Spinal cord (tissue), 10 donors: ENCODE measurements around the gene C2CD4D. TPM values are rescaled to one million over a fixed set of nuclear protein-coding genes. Genes with fewer than 3 reads are reported as not detected.

ENCODE experiments used
- DNase-seq, 6 donors: peaks; one replicate each; pipeline versions ENCODE4 v3.0.0 to v3.0.0-alpha.2; 2013 to 2015; ENCODE audit warnings: low spot score in 6 of 6, low read depth in 4 of 6
- H3K27ac ChIP-seq: one replicate; pipeline ENCODE4 v1.5.1; 2013; ENCODE audit warnings: low read depth, low read length, control low read depth
- H3K27me3 ChIP-seq: one replicate; pipeline ENCODE4 v1.6.1; 2013; ENCODE audit warnings: low read length; ENCODE audit not compliant: control insufficient read depth, insufficient read depth
- H3K36me3 ChIP-seq: one replicate; pipeline ENCODE4 v1.6.1; 2013; ENCODE audit warnings: low read length; ENCODE audit not compliant: control insufficient read depth, insufficient read depth
- H3K4me1 ChIP-seq: one replicate; pipeline ENCODE4 v1.6.1; 2013; ENCODE audit warnings: low read length; ENCODE audit not compliant: control insufficient read depth, insufficient read depth
- H3K4me3 ChIP-seq: one replicate; pipeline ENCODE4 v1.5.1; 2013; ENCODE audit warnings: low read depth, low read length, control low read depth
- H3K9me3 ChIP-seq: one replicate; pipeline ENCODE4 v1.6.1; 2013; ENCODE audit warnings: low read length; ENCODE audit not compliant: control insufficient read depth, insufficient read depth
- WGBS: methylation state at CpG from one replicate; pipeline ENCODE4 v1.1.5; 2013; ENCODE audit warnings: missing lambda C conversion rate; ENCODE audit not compliant: insufficient coverage; 5-methylcytosine and 5-hydroxymethylcytosine counted together
- polyA plus RNA-seq, 2 donors: library from polyadenylated mRNA; unstranded; fragments of 120-200 nt; gene quantifications; one replicate each; pipeline ENCODE4 v1.2.1, GENCODE V29; 2013; ENCODE audit not compliant: insufficient read length in 2 of 2
- total RNA-seq, 2 donors: library from RNA; depleted of rRNA in 1 of 2; stranded (reverse); fragments of 120-200 nt in 1 of 2; fragments of >200 nt in 1 of 2; gene quantifications; one replicate each; pipeline versions ENCODE4 v1.2.3 to v1.2.4, GENCODE V29; 2013 to 2014
- donor health status: healthy.

Gene C2CD4D
- total and polyA plus RNA-seq, 4 donors = 0.74 to 0.97 TPM; not detected in 2

- Histone ChIP-seq H3K27me3 (no peaks in the 10 kb centered on the region), H3K4me3 (no peak overlapping the region), H3K27ac (no peak overlapping the region), H3K36me3 (peaks cover 2% of the 10 kb centered on the region), H3K4me1 (peaks cover 12% of the 10 kb centered on the region), H3K9me3 (no peaks in the 10 kb centered on the region)
- DNase-seq = no peak
- WGBS = no CpG with 5 or more reads among the region's 1 CpG
Measured at GRCh38 chr1:151809985-151810556, 29.5 kb downstream of the C2CD4D start.

DNA sequence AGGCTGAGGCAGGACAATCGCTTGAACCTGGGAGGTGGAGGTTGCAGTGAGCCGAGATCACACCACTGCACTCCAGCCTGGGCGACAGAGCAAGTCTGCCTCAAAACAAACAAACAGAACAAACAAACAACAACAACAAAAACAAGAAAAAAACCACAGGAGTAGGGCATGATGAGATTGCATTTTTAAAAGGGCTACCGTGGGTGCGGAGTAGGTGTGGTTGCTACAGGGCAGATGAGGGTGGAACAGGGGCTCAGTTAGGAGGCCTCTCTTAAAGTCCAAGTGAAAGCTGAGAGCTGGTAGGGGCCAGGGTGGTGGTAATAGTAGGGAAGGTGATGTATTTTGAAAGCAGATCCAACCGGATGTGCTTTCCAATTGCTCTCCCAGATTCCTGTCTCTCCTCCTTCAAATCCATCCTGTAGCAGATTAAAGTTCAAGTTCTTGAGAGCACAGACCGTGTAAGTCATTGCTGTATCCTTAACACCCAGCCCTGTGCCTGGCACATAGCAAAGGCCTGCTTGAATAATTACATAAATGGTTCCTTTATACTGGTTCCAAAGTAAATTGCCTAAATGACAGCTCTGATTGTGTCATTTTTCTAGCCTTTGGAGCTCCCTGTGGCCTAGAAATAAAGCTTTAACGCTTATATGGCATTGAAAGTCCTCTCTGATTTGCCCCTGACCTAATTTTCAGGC lies 30.2 kb downstream of the C2CD4D start:
- Histone ChIP-seq H3K36me3 (peaks cover 2% of the 10 kb centered on the region), H3K27me3 (no peaks in the 10 kb centered on the region), H3K4me1 (peaks cover 15% of the 10 kb centered on the region), H3K4me3 (no peak overlapping the region), H3K27ac (no peak overlapping the region), H3K9me3 (no peaks in the 10 kb centered on the region)
- 62% methylated on average over 5 of the region's 8 CpGs for WGBS
- no peak for DNase-seq

DNA sequence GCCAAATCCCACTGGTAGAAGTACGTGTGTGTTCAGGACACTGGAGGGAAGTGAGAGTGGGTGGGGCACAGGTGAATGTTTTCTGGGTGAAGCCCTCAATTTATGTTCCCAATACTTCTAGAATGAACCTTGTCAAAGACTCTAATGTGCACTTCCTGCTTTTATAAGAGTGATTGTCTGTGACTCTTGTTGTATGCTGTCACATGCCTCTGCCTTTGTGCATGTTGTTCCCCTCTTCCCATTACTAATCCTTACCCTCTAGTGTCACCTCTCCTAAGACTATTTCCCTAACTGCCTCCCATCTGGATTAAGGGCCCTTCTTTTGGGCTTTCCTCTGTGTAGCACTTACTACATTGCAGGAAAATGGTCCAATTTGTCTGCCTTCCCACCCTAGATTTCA lies 31.9 kb downstream of the C2CD4D start:
- DNase-seq = no peak
- Histone ChIP-seq H3K9me3 (no peaks in the 10 kb centered on the region), H3K4me1 (peaks cover 15% of the 10 kb centered on the region), H3K4me3 (no peak overlapping the region), H3K27ac (no peak overlapping the region), H3K36me3 (peaks cover 2% of the 10 kb centered on the region), H3K27me3 (no peaks in the 10 kb centered on the region)
- no CpG with 5 or more reads among the region's 1 CpG for WGBS

DNA sequence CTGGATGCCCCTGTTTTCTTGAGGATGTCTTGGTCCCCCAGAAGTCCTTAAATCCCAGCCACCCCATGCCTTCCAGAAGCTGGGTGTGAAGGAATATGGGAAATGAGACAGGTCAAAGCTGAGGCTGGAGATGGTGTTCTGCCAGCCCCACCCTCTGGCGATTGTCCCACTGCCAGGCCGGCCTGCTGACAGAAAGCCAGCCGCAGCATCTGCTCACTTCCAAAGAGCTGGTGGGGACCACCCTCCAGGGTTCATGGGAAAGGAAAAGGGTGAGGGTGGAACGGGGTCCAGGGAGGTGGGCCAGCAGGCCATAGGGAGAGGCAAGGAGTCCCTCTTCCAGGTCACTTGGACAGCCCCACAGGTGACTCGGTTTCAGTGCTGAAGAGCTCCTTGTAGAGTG lies 32.5 kb downstream of the C2CD4D start:
- 82% methylated on average over 2 of the region's 5 CpGs for WGBS
- H3K9me3 ChIP-seq = no peaks in the 10 kb centered on the region
- peaks cover 2% of the 10 kb centered on the region for H3K36me3 ChIP-seq
- no peak overlapping the region for H3K27ac ChIP-seq
- no peak for DNase-seq
- no peak overlapping the region for H3K4me3 ChIP-seq
- H3K27me3 ChIP-seq = no peaks in the 10 kb centered on the region
- peaks cover 15% of the 10 kb centered on the region for H3K4me1 ChIP-seq

DNA sequence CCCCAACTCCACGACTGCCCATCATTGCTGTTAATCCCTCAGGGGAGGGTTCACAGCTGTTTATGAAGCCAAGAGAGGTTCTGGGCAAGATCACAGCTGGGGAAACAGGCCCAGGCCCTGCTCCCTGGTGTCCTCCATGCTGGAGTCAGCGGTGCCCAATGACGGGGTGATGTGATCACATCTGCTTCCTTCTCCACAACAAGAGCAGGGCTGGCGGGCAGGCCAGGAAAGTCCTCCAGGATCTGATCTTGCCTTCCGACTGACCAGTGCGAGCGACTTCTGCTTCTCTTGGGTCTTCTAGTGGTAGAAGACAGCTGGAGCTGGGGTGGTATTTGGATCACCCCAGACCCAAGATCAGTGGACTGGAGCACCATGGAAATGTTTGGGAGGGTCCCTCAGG lies 33.5 kb downstream of the C2CD4D start:
- Histone ChIP-seq H3K27ac (no peak overlapping the region), H3K36me3 (peaks cover 11% of the 10 kb centered on the region), H3K4me1 (peaks cover 14% of the 10 kb centered on the region), H3K27me3 (no peaks in the 10 kb centered on the region), H3K4me3 (no peak overlapping the region), H3K9me3 (no peaks in the 10 kb centered on the region)
- WGBS = 89% methylated on average over 5 of the region's 7 CpGs
- no peak for DNase-seq

DNA sequence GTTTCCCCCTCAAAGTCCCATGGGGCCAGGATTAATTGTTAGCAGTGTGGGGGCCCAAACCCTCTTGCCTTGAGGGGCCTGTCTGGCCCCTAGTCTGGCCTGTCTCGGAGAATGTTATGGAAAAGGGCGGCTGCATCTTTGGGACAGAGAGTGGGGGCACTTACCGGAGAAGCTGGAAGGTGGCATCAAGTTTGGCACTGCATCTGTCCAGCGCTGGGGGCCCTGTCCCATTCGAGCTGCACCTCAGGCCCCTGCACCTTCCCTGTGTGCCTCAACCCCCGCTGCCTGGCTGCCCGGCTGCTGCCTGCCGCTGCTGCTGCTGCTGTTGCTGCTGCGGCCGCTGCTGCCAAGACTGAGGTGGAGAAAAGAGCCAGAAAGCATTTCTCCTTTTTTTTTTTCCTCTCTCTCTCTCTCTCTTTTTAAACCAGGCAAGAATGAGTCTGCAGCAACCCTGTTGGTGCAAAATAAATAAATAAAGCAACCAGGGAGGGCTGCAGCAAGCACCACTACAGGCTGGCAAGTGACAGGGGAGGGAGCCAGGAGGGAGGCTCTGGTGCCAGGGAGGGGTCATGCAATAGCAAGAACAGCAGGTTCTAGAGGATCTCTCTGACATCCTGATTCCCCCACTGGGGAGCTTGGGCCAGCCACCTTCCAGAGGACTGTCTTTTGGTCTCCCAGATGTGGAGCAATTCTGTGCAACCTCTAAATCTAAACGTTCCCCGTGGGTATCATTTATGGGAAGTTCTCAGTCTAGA lies 34.4 kb downstream of the C2CD4D start, which contains the start of gene LINGO4:
LINGO4 (minus strand) TSS at position 354 of the 755 bp plus-strand sequence. CDS start 2,715 bp downstream, outside the sequence.
- Histone ChIP-seq H3K27me3 (no peaks in the 10 kb centered on the region), H3K9me3 (no peaks in the 10 kb centered on the region), H3K4me1 (peaks cover 15% of the 10 kb centered on the region), H3K4me3 (no peak within 1 kb of the TSS), H3K36me3 (peaks cover 11% of the 10 kb centered on the region), H3K27ac (no peak within 1 kb of the TSS)
- DNase-seq = peak in 2 of 6 donors; percentile 12 to 63
- WGBS = 57% methylated on average over 10 of the region's 12 CpGs

DNA sequence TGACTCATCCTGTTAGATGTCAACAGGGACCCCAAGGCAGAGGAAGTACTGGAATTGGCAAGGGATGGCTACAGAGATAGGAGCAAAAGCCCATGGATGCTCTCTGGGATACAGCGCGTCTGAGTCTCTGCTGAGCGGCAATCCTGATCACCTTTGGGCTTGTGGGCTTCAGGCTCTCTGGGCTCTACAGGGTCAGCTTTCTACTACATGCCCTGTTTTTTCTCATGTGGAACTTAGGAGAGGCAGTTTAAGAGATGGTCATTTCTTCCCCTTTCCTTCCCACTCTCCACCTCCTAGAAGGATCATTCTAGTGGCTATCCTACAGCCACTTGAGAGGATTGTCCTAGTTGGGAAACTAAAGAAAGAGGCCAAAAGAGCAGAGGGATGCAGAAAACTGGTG lies 35.7 kb downstream of the C2CD4D start:
- Histone ChIP-seq H3K27ac (no peak overlapping the region), H3K4me3 (no peak overlapping the region), H3K36me3 (peaks cover 11% of the 10 kb centered on the region), H3K27me3 (no peaks in the 10 kb centered on the region), H3K4me1 (peaks cover 15% of the 10 kb centered on the region), H3K9me3 (no peaks in the 10 kb centered on the region)
- 81% methylated on average over 3 of the region's 3 CpGs for WGBS
- no peak for DNase-seq

DNA sequence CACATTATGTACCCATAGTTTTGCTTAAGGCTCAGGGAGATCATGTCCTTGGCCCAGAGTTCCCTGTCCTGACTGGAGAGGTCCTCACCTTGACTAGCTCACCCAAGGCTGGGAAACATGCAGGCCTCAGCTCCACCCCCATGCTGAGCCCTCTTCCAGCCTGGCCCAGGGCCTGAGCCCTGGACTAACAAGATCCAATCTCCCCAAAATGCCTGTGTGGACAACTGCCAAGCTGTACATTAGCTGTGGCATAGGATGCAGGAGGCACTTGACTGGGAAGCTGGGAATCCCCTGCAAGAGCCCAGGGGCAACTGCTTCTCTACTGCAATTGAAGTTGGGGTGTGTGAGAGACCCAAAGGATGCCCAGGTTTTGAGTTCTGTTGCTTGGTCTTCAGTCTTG lies 36.5 kb downstream of the C2CD4D start:
- H3K27me3 ChIP-seq = no peaks in the 10 kb centered on the region
- H3K4me3 ChIP-seq = no peak overlapping the region
- H3K4me1 ChIP-seq = peaks cover 18% of the 10 kb centered on the region
- DNase-seq = no peak
- H3K27ac ChIP-seq = no peak overlapping the region
- peaks cover 11% of the 10 kb centered on the region for H3K36me3 ChIP-seq
- H3K9me3 ChIP-seq = no peaks in the 10 kb centered on the region

GRCh38 chr1:151802372-151802771 lies 37.2 kb downstream of the C2CD4D start:
- Histone ChIP-seq H3K36me3 (peaks cover 11% of the 10 kb centered on the region), H3K27me3 (no peaks in the 10 kb centered on the region), H3K27ac (no peak overlapping the region), H3K4me1 (peaks cover 18% of the 10 kb centered on the region), H3K9me3 (no peaks in the 10 kb centered on the region), H3K4me3 (no peak overlapping the region)
- no peak for DNase-seq
- 92% methylated on average over 5 of the region's 5 CpGs for WGBS
